ENCODE data around the gene APC. TPM values are rescaled to one million over a fixed set of nuclear protein-coding genes. Genes with fewer than 3 reads are reported as not detected.

APC gene
- total RNA-seq, 2 experiments from 2014 or later: 18.7 to 19.0 TPM

- no peak for DNase-seq
- ChIA-PET CTCF (no interaction called here), POLR2A (interaction anchor here (0.6 kb wide), 1 partner anchor 318 kb away, joined by 3 read pairs; no protein-coding TSS in a partner anchor)
- no peak overlapping the region for H3K4me3 Mint-ChIP-seq
- H3K27ac Mint-ChIP-seq: no peak overlapping the region
- H3K4me1 Mint-ChIP-seq (ENCODE audit: low read depth): peaks cover 4% of the 10 kb centered on the region
- H3K27me3 Mint-ChIP-seq: no peaks in the 10 kb centered on the region
- ATAC-seq: no peak
- intact Hi-C loops (cut with micrococcal nuclease): no loop called here
- H3K36me3 Mint-ChIP-seq (ENCODE audit: low read depth): peaks cover 13% of the 10 kb centered on the region
- no peak for TF ChIP-seq CTCF (IDR thresholded peaks at IDR 0.05)
- H3K9me3 Mint-ChIP-seq: no peaks in the 10 kb centered on the region
Measured at GRCh38 chr5:112795342-112795741, 57.7 kb downstream of the APC start.

- CTCF ChIA-PET: interaction anchor here (1.1 kb wide), 1 partner anchor 53 kb away, joined by 3 read pairs; no protein-coding TSS in a partner anchor
- POLR2A ChIA-PET: interaction anchor here (0.6 kb wide), 1 partner anchor 319 kb away, joined by 3 read pairs; no protein-coding TSS in a partner anchor
Measured at GRCh38 chr5:112795944-112796678, 58.4 kb downstream of the APC start.

DNA sequence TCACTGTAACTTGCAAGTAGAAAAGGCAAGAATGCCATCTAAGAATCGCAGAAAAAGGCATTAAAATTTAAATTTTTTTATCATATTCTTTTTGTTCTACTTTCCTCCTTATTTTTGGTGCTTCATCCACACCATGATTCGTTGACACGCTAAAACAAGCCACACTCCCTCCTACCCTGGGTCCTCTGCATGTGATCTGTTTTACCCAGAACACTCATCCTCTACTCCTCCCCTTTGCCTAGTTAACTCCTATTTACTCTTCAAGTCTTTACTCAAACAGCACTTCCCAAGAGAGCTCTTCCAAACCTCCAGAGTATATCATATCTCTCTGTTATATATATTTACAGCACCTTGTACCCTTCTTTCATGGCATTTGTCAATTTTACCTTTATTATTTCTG, 62.0 kb downstream of the APC start:
- POLR2A ChIA-PET: no interaction called here
- CTCF ChIA-PET: interaction anchor here (1.1 kb wide), 1 partner anchor 42 kb away, joined by 3 read pairs; no protein-coding TSS in a partner anchor
- H3K36me3 Mint-ChIP-seq (ENCODE audit: low read depth): peaks cover 5% of the 10 kb centered on the region
- no peak for ATAC-seq
- no peaks in the 10 kb centered on the region for H3K9me3 Mint-ChIP-seq
- no peak for TF ChIP-seq CTCF (IDR thresholded peaks at IDR 0.05)
- intact Hi-C loops (cut with micrococcal nuclease): no loop called here
- DNase-seq: no peak
- H3K4me1 Mint-ChIP-seq (ENCODE audit: low read depth): peaks cover 4% of the 10 kb centered on the region
- no peak overlapping the region for H3K4me3 Mint-ChIP-seq
- no peak overlapping the region for H3K27ac Mint-ChIP-seq
- no peaks in the 10 kb centered on the region for H3K27me3 Mint-ChIP-seq

More at GRCh38 chr5:112795944-112796678, 58.4 kb downstream of the APC start:
- Mint-ChIP-seq H3K9me3 (no peaks in the 10 kb centered on the region), H3K27me3 (no peaks in the 10 kb centered on the region), H3K27ac (peak overlapping the region; percentile 56), H3K4me1 (ENCODE audit: low read depth) (peaks cover 4% of the 10 kb centered on the region), H3K4me3 (no peak overlapping the region), H3K36me3 (ENCODE audit: low read depth) (peaks cover 13% of the 10 kb centered on the region)
- ATAC-seq (no peak), DNase-seq (no peak)
- intact Hi-C loops (cut with micrococcal nuclease): no loop called here
- TF ChIP-seq CTCF (IDR thresholded peaks at IDR 0.05): no peak

DNA sequence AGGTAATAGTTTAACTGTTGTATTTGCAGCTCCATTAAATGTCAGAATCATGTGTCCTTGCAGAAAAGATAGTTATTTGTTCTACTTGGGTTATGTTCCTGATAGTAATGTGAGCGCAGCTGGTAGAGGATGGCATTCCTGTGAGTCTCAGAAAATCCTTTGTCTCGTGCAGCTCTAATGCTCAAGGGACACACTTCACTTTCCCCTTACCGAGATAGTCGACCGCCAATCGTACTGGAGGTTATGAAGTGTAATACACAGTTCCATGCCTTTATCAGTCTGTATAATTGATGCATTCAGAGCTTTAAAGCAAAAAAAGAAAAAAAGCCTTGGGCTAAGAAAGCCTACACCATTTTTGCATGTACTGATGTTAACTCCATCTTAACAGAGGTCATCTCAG, 63.2 kb downstream of the APC start:
- Mint-ChIP-seq H3K36me3 (ENCODE audit: low read depth) (peaks cover 5% of the 10 kb centered on the region), H3K4me1 (ENCODE audit: low read depth) (no peaks in the 10 kb centered on the region), H3K27ac (no peak overlapping the region), H3K4me3 (no peak overlapping the region), H3K9me3 (no peaks in the 10 kb centered on the region), H3K27me3 (no peaks in the 10 kb centered on the region)
- intact Hi-C loops (cut with micrococcal nuclease): no loop called here
- ATAC-seq (no peak), DNase-seq (no peak)
- ChIA-PET POLR2A (no interaction called here), CTCF (interaction anchor here (0.6 to 1.1 kb wide), 5 partner anchors 43 to 250 kb away, joined by 3 to 4 read pairs (median 3); no protein-coding TSS in a partner anchor)
- TF ChIP-seq CTCF (IDR thresholded peaks at IDR 0.05): no peak

- H3K36me3 Mint-ChIP-seq (ENCODE audit: low read depth): peaks cover 9% of the 10 kb centered on the region
- no peak for ATAC-seq
- peaks cover 6% of the 10 kb centered on the region for H3K4me1 Mint-ChIP-seq (ENCODE audit: low read depth)
- DNase-seq: no peak
- CTCF ChIA-PET: no interaction called here
- H3K27ac Mint-ChIP-seq: no peak overlapping the region
- H3K4me3 Mint-ChIP-seq: no peak overlapping the region
- intact Hi-C loops (cut with micrococcal nuclease): no loop called here
- POLR2A ChIA-PET: no interaction called here
- no peaks in the 10 kb centered on the region for H3K9me3 Mint-ChIP-seq
- H3K27me3 Mint-ChIP-seq: no peaks in the 10 kb centered on the region
- no peak for TF ChIP-seq CTCF (IDR thresholded peaks at IDR 0.05)
Measured at GRCh38 chr5:112811023-112811422, 73.3 kb downstream of the APC start.

Data from activated CD8-positive, alpha-beta T cell treated with anti-CD3 and anti-CD28 coated beads for 36 hours (primary cell).